ENCODE results near the gene ACADS. TPM values are rescaled to one million over a fixed set of nuclear protein-coding genes. Genes with fewer than 3 reads are reported as not detected.

Gene ACADS
- total and polyA plus RNA-seq, 2 of the 8 experiments (the other 6 are each of a cell fraction or from before 2014, with no cell fraction given): 4.9 to 7.5 TPM

- H3K56ac ChIP-seq (replicated peaks; ENCODE audit: insufficient read length, low read depth, low read length): no peak overlapping the region
- H3K23ac ChIP-seq (ENCODE audit: insufficient read length): no peak overlapping the region
- H4K20me1 ChIP-seq (replicated peaks in 1 of 2; ENCODE audit: control insufficient read depth in 1 of 2, insufficient read depth in 2 of 2, low read length in 2 of 2): peaks cover 0 to 2% of the 10 kb centered on the region in 2 experiments
- no peak overlapping the region for H3K4me3 ChIP-seq (ENCODE audit: extremely low read depth in 1 of 4, insufficient read depth in 2 of 4, low read depth in 3 of 4, low read length in 4 of 4)
- H2BK12ac ChIP-seq (ENCODE audit: low read depth, low read length): no peak overlapping the region
- ChIA-PET POLR2A (ENCODE audit: partially characterized antibody) (no interaction called here), CTCF (ENCODE audit: partially characterized antibody) (interaction anchor here (0.5 to 2.3 kb wide), 10 partner anchors 9 to 590 kb away, joined by 3 to 5 read pairs (median 3); partner anchors contain the start of gene ANAPC5)
- TF ChIP-seq SIX5 (IDR thresholded peaks at IDR 0.05; ENCODE audit: low read depth, low read length): no peak
- TF ChIP-seq BACH1 (IDR thresholded peaks at IDR 0.05; ENCODE audit: low read length): no peak
- TF ChIP-seq CHD2 (IDR thresholded peaks at IDR 0.05; ENCODE audit: low read length): no peak
- TF ChIP-seq CBX8 (IDR thresholded peaks at IDR 0.05; ENCODE audit: borderline replicate concordance, low read depth, low read length): no peak
- no peak for TF ChIP-seq SRF (IDR thresholded peaks at IDR 0.05; ENCODE audit: low read depth, low read length)
- no peak for TF ChIP-seq ATF2 (IDR thresholded peaks at IDR 0.05; ENCODE audit: low read length)
- no peak for TF ChIP-seq SAP30 (IDR thresholded peaks at IDR 0.05; ENCODE audit: insufficient read depth, insufficient replicate concordance, low read length)
- no peak for TF ChIP-seq CREB1 (IDR thresholded peaks at IDR 0.05)
- TF ChIP-seq POLR2AphosphoS5 (IDR thresholded peaks at IDR 0.05; ENCODE audit: low read depth, low read length): no peak
- no peak for TF ChIP-seq TEAD4 (IDR thresholded peaks at IDR 0.05; ENCODE audit: low read depth, low read length)
- H2BK15ac ChIP-seq (ENCODE audit: low read length): no peak overlapping the region
- no peak overlapping the region for H3K9ac ChIP-seq (replicated peaks in 1 of 4; ENCODE audit: extremely low read depth in 1 of 4, low read depth in 3 of 4, low read length in 3 of 4)
- no peak overlapping the region for H2BK5ac ChIP-seq (ENCODE audit: low read depth, low read length)
- no peak overlapping the region for H2AFZ ChIP-seq (ENCODE audit: low read length)
- H3K27ac ChIP-seq (ENCODE audit: low read depth, low read length): no peak overlapping the region
- H4K91ac ChIP-seq (replicated peaks; ENCODE audit: insufficient read length, low read length): no peak overlapping the region
- no peak overlapping the region for H3K4me2 ChIP-seq (ENCODE audit: insufficient read depth in 1 of 2, low read depth in 2 of 2, low read length in 2 of 2)
- no peak overlapping the region for H4K5ac ChIP-seq (ENCODE audit: insufficient read length, low read depth, low read length)
- no peaks in the 10 kb centered on the region for H3K9me3 ChIP-seq (ENCODE audit: insufficient read depth in 2 of 2, low read depth in 1 of 2, low read length in 1 of 2)
- H3K14ac ChIP-seq (ENCODE audit: insufficient read length): no peak overlapping the region
- peaks cover 0 to 10% (median 4%) of the 10 kb centered on the region in 4 experiments; a peak in 4 of 7 replicates for H3K4me1 ChIP-seq (replicated peaks in 1 of 4; ENCODE audit: control insufficient read depth in 3 of 4, insufficient read depth in 4 of 4, low read length in 3 of 4)
- no peak for FAIRE-seq
- no peak overlapping the region for H2BK20ac ChIP-seq (ENCODE audit: low read length)
- H3K79me2 ChIP-seq (ENCODE audit: control insufficient read depth in 1 of 2, insufficient read depth in 2 of 2, low read length in 2 of 2): no peaks in the 10 kb centered on the region
- no peak overlapping the region for H4K8ac ChIP-seq (ENCODE audit: extremely low read depth, insufficient read depth, low read length)
- no peak overlapping the region for H3K4ac ChIP-seq (replicated peaks; ENCODE audit: insufficient read length, low read depth, low read length)
- no peak for DNase-seq (ENCODE audit: low read depth in 1 of 2, low spot score in 2 of 2)
- H3K23me2 ChIP-seq (ENCODE audit: low read depth, low read length): no peaks in the 10 kb centered on the region
- no peaks in the 10 kb centered on the region for H3K79me1 ChIP-seq (ENCODE audit: low read depth, low read length)
- H3K27me3 ChIP-seq (replicated peaks in 1 of 4; ENCODE audit: control insufficient read depth in 3 of 4, extremely low read depth in 1 of 4, insufficient read depth in 3 of 4, low read length in 3 of 4): no peaks in the 10 kb centered on the region
- peaks cover 4 to 38% (median 17%) of the 10 kb centered on the region in 4 experiments; a peak in 7 of 8 replicates for H3K36me3 ChIP-seq (ENCODE audit: control insufficient read depth in 2 of 4, insufficient read depth in 4 of 4, low read length in 3 of 4)
- no peak overlapping the region for H2BK120ac ChIP-seq (replicated peaks; ENCODE audit: low read depth, low read length)
- H3K18ac ChIP-seq (ENCODE audit: extremely low read depth, low read length): no peak overlapping the region
- no peak overlapping the region for H2AK5ac ChIP-seq (ENCODE audit: low read depth, low read length)
- 88% methylated on average over 6 of the region's 6 CpGs; no CpG with 5 or more reads in 1 of the 2 experiments for WGBS, 2 experiments (ENCODE audit: extremely low coverage in 1 of 2, insufficient coverage in 1 of 2, insufficient read length in 1 of 2, insufficient replicate concordance in 2 of 2, low coverage in 1 of 2, low lambda C conversion rate in 2 of 2, missing lambda C conversion rate in 1 of 2)
Observed at GRCh38 chr12:120762086-120762485, 36.5 kb downstream of the ACADS start.
